A549 (cell line): Measurements from ENCODE around the gene NSMCE1. TPM values are rescaled to one million over a fixed set of nuclear protein-coding genes. Genes with fewer than 3 reads are reported as not detected.
A peak's percentile ranks its signal among the peaks of the same experiment; 100 is the strongest.
"Not testable (repeated sequence)": the region's sequence is repeated elsewhere in the genome, so short reads cannot be mapped to it uniquely, and the experiment has no call there.

Source experiments
- ATAC-seq, 2 experiments: fragments of 200-7000 bp in 1 of 2; fragments of >200 bp in 1 of 2; cut with Nextera tagmentation in 1 of 2; cut with Tn5 transposase in 1 of 2; 3 replicates each; pipeline versions ENCODE4 v1.8.0 to v1.9.1; 2018 to 2020; ENCODE audit warnings: mild to moderate bottlenecking in 1 of 2, moderate library complexity in 1 of 2
- CTCF ChIA-PET: fragments of 300-600 bp; sonication (Branson Sonifier 250); formaldehyde crosslinking; extraction: SDS; loops from one replicate; lab custom pipeline; 2021; ENCODE audit warnings: antibody characterized with exemption, inconsistent platforms; lab: Yijun Ruan, JAX
- POLR2A ChIA-PET: fragments of 350-600 bp; formaldehyde crosslinking; extraction: SDS; loops from one replicate; lab custom pipeline; 2021; ENCODE audit warnings: antibody characterized with exemption, inconsistent platforms; lab: Yijun Ruan, JAX
- DNase-seq, 2 experiments: peaks; one replicate each; pipeline versions ENCODE4 v3.0.0 to v3.0.0-alpha.2; 2011 to 2016; ENCODE audit warnings: low read depth in 1 of 2, low spot score in 1 of 2
- FAIRE-seq: peaks from 2 replicates; lab custom pipeline; 2011; peaks lifted over from hg19 to GRCh38; lab: Jason Lieb, UNC
- H3K27ac ChIP-seq, 2 experiments: fragments of >200 bp; sonication (Bioruptor Twin); formaldehyde crosslinking; 3 replicates each; pipeline ENCODE4 v1.5.1; 2016 to 2017
- H3K4me1 ChIP-seq: fragments of >200 bp; sonication (Bioruptor Twin); formaldehyde crosslinking; 3 replicates; pipeline ENCODE4 v1.6.1; 2016
- H3K4me2 ChIP-seq: fragments of >200 bp; sonication (Bioruptor Twin); formaldehyde crosslinking; 3 replicates; pipeline ENCODE4 v1.6.1; 2016
- H3K4me3 ChIP-seq: fragments of >200 bp; sonication (Bioruptor Twin); formaldehyde crosslinking; 3 replicates; pipeline ENCODE4 v1.5.1; 2016
- H3K9me3 ChIP-seq: fragments of >200 bp; sonication (Bioruptor Twin); formaldehyde crosslinking; 3 replicates; pipeline ENCODE4 v1.6.1; 2016
- CTCF ChIP-seq: fragments of >200 bp; sonication (Bioruptor Twin); formaldehyde crosslinking; IDR thresholded peaks from 3 replicates; pipeline ENCODE4 v1.5.1; 2016
- E2F6 ChIP-seq: IDR thresholded peaks from 2 replicates; pipeline ENCODE4 v1.6.1; 2012; ENCODE audit warnings: low read depth, borderline replicate concordance
- HES2 ChIP-seq: fragments of >200 bp; sonication (Bioruptor Twin); formaldehyde crosslinking; IDR thresholded peaks from 2 replicates; pipeline ENCODE4 v1.6.1; 2016
- HOXB13 ChIP-seq: fragments of 250-450 bp; sonication (Bioruptor Pico); IDR thresholded peaks from 2 replicates; pipeline ENCODE4 v1.5.0; 2020; ENCODE audit warnings: low read depth, mild to moderate bottlenecking, moderate library complexity
- MAFK ChIP-seq: fragments of 450-650 bp; IDR thresholded peaks from 2 replicates; pipeline ENCODE4 v1.6.1; 2014; ENCODE audit not compliant: partially characterized antibody
- NR3C1 ChIP-seq: fragments of >200 bp; sonication (Bioruptor Twin); formaldehyde crosslinking; IDR thresholded peaks from 3 replicates; pipeline ENCODE4 v1.6.1; 2017
- PBX3 ChIP-seq: IDR thresholded peaks from 2 replicates; pipeline ENCODE4 v1.6.1; 2012
- PHF8 ChIP-seq: fragments of 200-600 bp; sonication (generic); IDR thresholded peaks from 2 replicates; pipeline ENCODE4 v1.6.1; 2016; ENCODE audit warnings: low read depth, mild to moderate bottlenecking, antibody characterized with exemption, moderate library complexity, borderline replicate concordance
- REST ChIP-seq: fragments of 200-600 bp; sonication (generic); IDR thresholded peaks from 2 replicates; pipeline ENCODE4 v1.6.1; 2016; ENCODE audit warnings: antibody characterized with exemption, mild to moderate bottlenecking, moderate library complexity
- TP53 ChIP-seq: fragments of 250-450 bp; sonication (Bioruptor Pico); IDR thresholded peaks from 2 replicates; pipeline ENCODE4 v1.5.0; 2021; ENCODE audit warnings: mild to moderate bottlenecking, moderate library complexity
- USF2 ChIP-seq: fragments of 450-650 bp; IDR thresholded peaks from 2 replicates; pipeline ENCODE4 v1.6.1; 2014; ENCODE audit warnings: antibody characterized with exemption
- ZNF302 ChIP-seq: fragments of 250-450 bp; sonication (Bioruptor Pico); IDR thresholded peaks from 2 replicates; pipeline ENCODE4 v1.9.0; 2021; ENCODE audit warnings: inconsistent platforms, mild to moderate bottlenecking, moderate library complexity
- WGBS: methylation state at CpG from one replicate; pipeline ENCODE4 v1.1.6; 2017; ENCODE audit errors: missing lambda C conversion rate; 5-methylcytosine and 5-hydroxymethylcytosine counted together
- polyA plus RNA-seq, 4 experiments: library from polyadenylated mRNA; depleted of rRNA in 3 of 4; stranded (reverse); fragments of >200 nt; fragmentation: RNase III in 1 of 4; extraction: RNeasy Plus Mini Kit Qiagen cat#74134 plus additional on column Dnase treatment in 1 of 4; gene quantifications; 2 replicates in 3 of 4; 3 replicates in 1 of 4; pipeline ENCODE4 v1.2.3, GENCODE V29; 2011 to 2017

NSMCE1 gene
- polyA plus RNA-seq, 2 of the 4 experiments (the other 2 are of a cell fraction): 32.0 to 59.9 TPM

GRCh38 chr16:27248036-27248435 lies 20.5 kb downstream of the NSMCE1 start (continued):
- TF ChIP-seq MAFK (no peak), CTCF (no peak), HES2 (no peak), USF2 (no peak)

- DNase-seq, H3K4me2 ChIP-seq, H3K9me3 ChIP-seq, POLR2A ChIA-PET, FAIRE-seq, H3K4me3 ChIP-seq, ATAC-seq: not testable (repeated sequence)
- Histone ChIP-seq H3K27ac (peak overlapping the region in 1 of 2 experiments; percentile 60; a peak in 1 of 6 replicates), H3K4me1 (peaks cover 43% of the 10 kb centered on the region)
- CTCF ChIA-PET: interaction anchor here (0.5 to 6.2 kb wide), 4 partner anchors 12 to 121 kb away, joined by 3 to 45 read pairs (median 5); no protein-coding TSS in a partner anchor
- 89% methylated on average over 1 of the region's 1 CpG for WGBS
Measured at GRCh38 chr16:27247076-27247475, 21.5 kb downstream of the NSMCE1 start.

- 57% methylated on average over 4 of the region's 4 CpGs for WGBS
- Histone ChIP-seq H3K4me3 (no peak overlapping the region), H3K4me1 (peaks cover 43% of the 10 kb centered on the region), H3K27ac (peak overlapping the region in 1 of 2 experiments; percentile 60; a peak in 3 of 6 replicates), H3K4me2 (peak overlapping the region; percentile 60), H3K9me3 (no peaks in the 10 kb centered on the region)
- ATAC-seq (no peak), FAIRE-seq (no peak), DNase-seq (no peak)
- CTCF ChIA-PET: interaction anchor here (0.5 to 6.2 kb wide), 3 partner anchors 12 to 121 kb away, joined by 3 to 45 read pairs (median 4); no protein-coding TSS in a partner anchor
- POLR2A ChIA-PET: no interaction called here
- TF ChIP-seq TP53 (no peak), PHF8 (no peak), PBX3 (no peak), ZNF302 (no peak), E2F6 (no peak), NR3C1 (no peak), REST (no peak), HOXB13 (CRISPR knock-in tag) (no peak)
- TF ChIP-seq, all 56 proteins: peak for 0
Measured at GRCh38 chr16:27246439-27246838, 22.1 kb downstream of the NSMCE1 start.
